NCI-H345 treated with DMSO at 0.1 percent for 48 hours (cell line): ENCODE measurements around the gene EAF2.

Experiments used
- DNase-seq: peaks from one replicate; lab custom pipeline; 2025; ENCODE audit not compliant: unreplicated experiment; lab: John Stamatoyannopoulos, UW

Gene EAF2

GRCh38 chr3:121834671-121835464, at the start of gene EAF2, which contains the start of gene IQCB1:
Gene EAF2, plus strand, starts transcription at chr3:121835209. Its CDS starts 77 bp downstream, at chr3:121835286.
Gene IQCB1, minus strand, starts transcription at chr3:121835060. Its CDS starts 6,100 bp downstream, at chr3:121828960.
- peak; percentile 48 for DNase-seq

DNA sequence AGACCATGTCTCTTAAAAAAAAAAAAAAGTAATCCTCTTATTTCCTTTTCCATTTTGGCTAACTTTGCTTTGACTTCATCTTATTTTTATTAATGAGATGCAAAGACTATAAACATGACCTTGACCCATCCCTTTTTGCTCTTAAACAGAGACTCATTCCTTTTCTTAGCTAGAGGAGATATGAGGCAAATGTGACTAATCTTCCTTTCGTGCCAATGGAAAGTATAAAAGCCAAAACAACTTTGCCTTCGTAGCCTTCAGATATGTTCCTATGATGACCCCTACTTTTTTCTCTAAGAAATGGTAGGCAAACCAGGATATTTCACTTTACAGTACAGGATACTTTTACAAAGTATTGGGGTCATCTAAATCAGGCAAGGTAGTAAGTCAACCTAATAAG, 48.5 kb upstream of the EAF2 start:
- DNase-seq: no peak

GRCh38 chr3:121793078-121793477, 41.9 kb upstream of the EAF2 start:
- DNase-seq: no peak

- no peak for DNase-seq
Observed at GRCh38 chr3:121794264-121794983, 40.6 kb upstream of the EAF2 start.

- no peak for DNase-seq
Observed at GRCh38 chr3:121796970-121797369, 38.0 kb upstream of the EAF2 start.

- DNase-seq: no peak
Observed at GRCh38 chr3:121800906-121801305, 34.1 kb upstream of the EAF2 start.

GRCh38 chr3:121803771-121804320, 31.2 kb upstream of the EAF2 start:
- DNase-seq: no peak

DNA sequence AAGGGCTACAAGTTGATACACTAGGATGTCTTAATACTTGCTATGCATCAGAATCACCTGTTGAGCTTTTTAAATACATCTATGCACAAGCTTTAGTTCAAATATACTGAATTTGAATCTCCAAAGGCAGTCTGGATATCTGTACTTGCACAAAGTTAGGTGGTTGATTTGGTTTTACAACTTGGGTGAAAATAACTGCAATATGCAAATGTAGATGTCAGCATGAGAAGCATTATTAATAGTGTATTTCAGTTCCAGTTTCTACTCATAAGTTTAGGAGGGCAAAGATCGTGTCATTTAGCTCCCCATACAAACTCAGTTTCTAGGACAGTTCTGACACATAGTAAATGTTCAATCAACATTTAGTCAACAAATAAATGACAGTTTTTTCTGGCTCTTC, 25.8 kb upstream of the EAF2 start:
- DNase-seq: no peak

- no peak for DNase-seq
Observed at GRCh38 chr3:121817753-121818152, 17.3 kb upstream of the EAF2 start.

DNA sequence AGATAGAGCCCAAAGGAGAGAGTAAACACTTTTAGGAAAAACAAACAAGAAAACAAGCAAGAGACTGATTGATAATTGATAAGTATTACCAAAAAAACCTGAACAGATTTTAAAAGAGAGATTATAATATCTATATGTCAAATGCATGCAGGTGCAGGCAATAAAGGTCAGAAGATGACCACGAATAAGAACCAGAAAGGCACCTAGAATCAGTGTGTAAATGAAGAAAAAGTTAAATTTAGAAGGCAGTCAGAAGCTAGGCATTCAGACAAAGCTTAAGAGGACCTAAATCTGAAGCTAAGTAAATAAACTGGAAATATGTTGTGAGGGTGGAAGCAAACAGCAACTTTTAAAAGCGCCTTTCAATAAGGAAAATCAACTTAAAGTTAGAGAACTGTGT, 16.4 kb upstream of the EAF2 start:
- DNase-seq: no peak

- DNase-seq: no peak
Observed at GRCh38 chr3:121819236-121819635, 15.8 kb upstream of the EAF2 start.

- no peak for DNase-seq
Observed at GRCh38 chr3:121821421-121822199, 13.4 kb upstream of the EAF2 start.

DNA sequence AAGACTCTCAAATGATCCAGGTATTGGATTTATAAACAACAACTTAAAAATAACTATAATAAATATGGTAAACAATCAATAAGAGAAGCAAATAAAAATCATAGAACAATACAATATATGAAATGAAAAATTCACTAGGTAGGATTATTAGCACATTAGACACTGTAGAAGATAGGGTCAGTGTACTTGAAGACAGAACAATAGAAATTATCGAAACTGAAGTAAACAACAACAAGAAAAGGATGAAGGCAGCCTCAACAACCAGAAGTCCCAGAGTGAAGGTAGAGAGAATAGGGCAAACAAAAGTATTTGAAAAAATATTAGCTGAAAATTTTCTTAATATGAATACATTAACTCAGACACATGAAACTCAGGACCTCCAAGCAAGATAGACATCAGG, 12.0 kb upstream of the EAF2 start:
- no peak for DNase-seq

- no peak for DNase-seq
Observed at GRCh38 chr3:121834157-121834670, 795 bp upstream of the EAF2 start.

DNA sequence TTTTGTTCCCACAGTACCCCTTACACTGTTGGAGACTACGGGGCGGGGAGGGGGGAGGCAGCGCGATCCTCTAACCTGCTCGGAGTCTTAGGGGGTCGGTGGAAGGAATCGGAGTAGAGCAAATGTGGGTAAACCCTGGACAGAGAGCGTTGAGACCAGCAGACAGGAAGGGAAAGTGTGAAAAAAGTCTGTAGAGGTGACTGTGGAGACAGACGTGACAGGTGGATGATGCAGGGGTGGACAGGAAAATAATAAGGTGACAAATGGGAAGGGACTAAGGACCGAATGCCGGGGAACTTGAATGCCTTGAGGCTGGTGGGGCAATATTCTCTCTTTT, 424 bp downstream of the EAF2 start:
- no peak for DNase-seq

GRCh38 chr3:121836064-121836463, 1.1 kb downstream of the EAF2 start:
- no peak for DNase-seq

DNA sequence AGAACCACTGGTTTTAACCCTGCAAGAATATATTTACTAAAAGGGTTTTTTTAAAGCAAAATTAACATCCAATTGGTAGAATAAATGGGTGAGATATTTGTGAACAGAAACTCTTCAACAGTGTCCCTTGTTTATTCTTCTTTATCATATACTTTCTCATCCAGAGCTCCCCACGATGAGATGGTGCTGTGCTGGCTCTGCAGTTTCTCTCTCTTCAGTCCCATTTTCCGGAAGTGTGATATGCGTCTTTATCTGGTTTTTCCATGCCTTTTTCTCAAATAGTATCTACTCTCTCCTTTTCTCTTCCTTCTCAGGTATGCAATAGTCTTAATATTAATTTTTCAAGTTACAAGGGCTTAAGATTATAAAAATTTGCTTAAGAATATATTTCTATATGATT, 1.5 kb downstream of the EAF2 start:
- DNase-seq: no peak

DNA sequence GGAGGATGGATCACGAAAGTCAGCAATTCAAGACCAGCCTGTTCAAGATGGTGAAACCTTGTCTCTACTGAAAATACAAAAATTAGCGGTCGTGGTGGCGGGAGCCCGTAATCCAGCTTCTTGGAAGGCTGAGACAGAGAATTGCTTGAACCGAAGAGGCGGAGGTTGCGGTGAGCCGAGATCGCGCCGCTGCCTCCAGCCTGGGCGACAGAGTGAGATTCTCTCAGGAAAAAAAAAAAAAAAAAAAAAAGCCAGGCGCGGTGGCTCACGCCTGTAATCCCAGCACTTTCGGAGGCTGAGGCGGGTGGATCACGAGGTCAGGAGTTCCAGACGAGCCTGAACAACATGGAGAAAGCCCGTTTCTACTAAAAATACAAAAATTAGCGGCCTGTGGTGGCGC, 5.0 kb downstream of the EAF2 start:
- no peak for DNase-seq

- DNase-seq: no peak
Observed at GRCh38 chr3:121844892-121845291, 9.9 kb downstream of the EAF2 start.

DNA sequence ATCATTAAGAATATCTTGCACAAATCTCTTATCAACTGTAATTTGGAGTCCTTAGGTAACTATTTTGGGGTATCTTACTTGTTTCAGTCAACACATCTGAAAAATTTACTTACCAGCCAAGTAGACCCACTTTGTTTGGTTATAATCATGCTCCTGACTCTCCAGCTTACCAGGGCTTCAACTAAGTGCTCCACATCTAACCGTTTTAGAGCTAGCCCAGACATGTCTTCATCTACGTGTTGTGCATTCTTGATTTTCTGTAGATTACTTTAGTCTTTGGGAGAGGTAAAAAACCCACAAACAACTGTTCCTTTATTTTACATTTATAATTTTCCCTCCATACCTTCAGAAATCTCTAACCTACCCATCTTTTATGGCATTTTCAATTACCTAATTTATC, 17.2 kb downstream of the EAF2 start:
- no peak for DNase-seq

DNA sequence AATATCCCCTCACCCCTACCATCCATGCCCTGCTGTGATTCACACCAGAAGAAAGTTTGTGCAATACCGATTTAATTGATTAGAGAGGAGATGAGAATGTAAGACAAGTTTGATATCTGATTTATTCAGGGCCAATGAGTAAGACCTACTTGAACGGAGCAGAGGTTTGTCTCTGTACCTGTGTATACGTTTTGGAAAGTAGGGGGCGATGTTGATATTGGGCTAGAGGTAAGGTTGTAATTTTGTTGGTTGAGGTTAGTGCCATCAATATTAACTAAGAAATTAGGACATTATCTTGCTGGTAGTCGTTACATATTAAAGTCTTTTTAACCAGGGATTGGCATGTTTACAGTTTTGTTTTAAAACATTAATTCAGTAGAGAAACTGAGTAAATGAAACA, 20.5 kb downstream of the EAF2 start:
- no peak for DNase-seq
